ENCODE data around the gene DYNLT4.

DYNLT4 gene

GRCh38 chr1:44757420-44757819, 49.7 kb downstream of the DYNLT4 start:
- no peak for DNase-seq (ENCODE audit: low read depth in 2 of 2)

Data from stimulated activated CD4-positive, alpha-beta T cell treated with anti-CD3 and anti-CD28 coated beads, Interleukin-12 subunit alpha, Interleukin-12 subunit beta, amount 100 ng/mL, for 24 hours (primary cell).